K562 (cell line): ENCODE data around the gene PNRC1. TPM values are rescaled to one million over a fixed set of nuclear protein-coding genes. Genes with fewer than 3 reads are reported as not detected.
A peak's percentile ranks its signal among the peaks of the same experiment; 100 is the strongest.

ENCODE experiments used
- ARHGAP35 ChIP-seq: fragments of 450-650 bp; IDR thresholded peaks from 2 replicates; pipeline ENCODE4 v1.6.1; 2018; ENCODE audit not compliant: partially characterized antibody
- COPS2 ChIP-seq: fragments of 450-650 bp; conservative IDR thresholded peaks from 2 replicates; pipeline ENCODE4 v1.6.1; 2016; ENCODE audit warnings: mild to moderate bottlenecking, moderate library complexity
- FOXM1 ChIP-seq, 2 experiments: fragments of 450-650 bp in 1 of 2; sonication (generic) in 1 of 2; formaldehyde crosslinking in 1 of 2; IDR thresholded peaks; 2 replicates each; pipeline versions ENCODE4 v1.6.1 to v1.9.0; 2017 to 2022; ENCODE audit warnings: low read depth in 2 of 2, mild to moderate bottlenecking in 2 of 2, missing genetic modification reagents in 1 of 2, moderate library complexity in 1 of 2
- HDAC1 ChIP-seq, 2 experiments: fragments of 450-650 bp; IDR thresholded peaks; 2 replicates each; pipeline ENCODE4 v1.6.1; 2016 to 2017; ENCODE audit warnings: inconsistent platforms in 1 of 2, mild to moderate bottlenecking in 1 of 2, moderate library complexity in 1 of 2
- KLF16 ChIP-seq: IDR thresholded peaks from 2 replicates; pipeline ENCODE4 v1.6.1; 2016; ENCODE audit warnings: antibody characterized with exemption
- NCOA2 ChIP-seq, 2 experiments: fragments of 450-650 bp; IDR thresholded peaks; 2 replicates each; pipeline ENCODE4 v1.6.1; 2018; ENCODE audit warnings: mild to moderate bottlenecking in 2 of 2, moderate library complexity in 1 of 2; ENCODE audit not compliant: partially characterized antibody in 2 of 2
- NCOR1 ChIP-seq: fragments of 450-650 bp; IDR thresholded peaks from 2 replicates; pipeline ENCODE4 v1.6.1; 2016; ENCODE audit warnings: mild to moderate bottlenecking, moderate library complexity
- TCF3 ChIP-seq: sonication (generic); formaldehyde crosslinking; IDR thresholded peaks from 2 replicates; pipeline ENCODE4 v1.4.0; 2020; ENCODE audit warnings: mild to moderate bottlenecking, missing genetic modification reagents
- ZKSCAN1 ChIP-seq: fragments of 150-350 bp; IDR thresholded peaks from 2 replicates; pipeline ENCODE4 v1.6.1; 2016; ENCODE audit warnings: low read depth, low read length
- ZNF124 ChIP-seq: sonication (generic); formaldehyde crosslinking; IDR thresholded peaks from 2 replicates; pipeline ENCODE4 v1.8.1; 2022; ENCODE audit warnings: missing genetic modification reagents
- ZNF197 ChIP-seq: fragments of 200-800 bp; sonication (Bioruptor generic); IDR thresholded peaks from 2 replicates; pipeline ENCODE4 v1.6.1; 2016; ENCODE audit warnings: low read depth, missing genetic modification characterization, missing compliant biosample characterization
- ZNF436 ChIP-seq: fragments of 250-450, 450-650 bp; sonication (Bioruptor Pico); formaldehyde crosslinking; IDR thresholded peaks from 2 replicates; pipeline ENCODE4 v1.7.0; 2020; ENCODE audit warnings: mild to moderate bottlenecking
- ZNF551 ChIP-seq: fragments of 250-450 bp; sonication (Bioruptor Pico); IDR thresholded peaks from 2 replicates; pipeline ENCODE4 v1.5.0; 2021; ENCODE audit warnings: mild to moderate bottlenecking, moderate library complexity
- polyA plus RNA-seq, 8 experiments: library from polyadenylated mRNA; depleted of rRNA in 4 of 8; stranded (reverse) in 5 of 8; unstranded in 3 of 8; fragments of >200 nt; fragmentation: Nextera tagmentation in 2 of 8; fragmentation: Illumina TruSeq in 1 of 8; extraction: Ambion mirVana in 2 of 8; extraction: Trizol in 1 of 8; gene quantifications; 2 replicates each; pipeline versions ENCODE4 v1.2.1 to v1.2.3, GENCODE V29; 2011 to 2014; ENCODE audit warnings: inconsistent platforms in 1 of 8, missing spikeins in 1 of 8
- total RNA-seq, 7 experiments: library from RNA; depleted of rRNA in 6 of 7; stranded (reverse); fragments of >200 nt in 6 of 7; fragmentation: Illumina TruSeq in 2 of 7; extraction: Trizol in 2 of 7; gene quantifications; 2 replicates each; pipeline versions ENCODE4 v1.2.1 to v1.2.3, GENCODE V29; 2011 to 2021; ENCODE audit warnings: low replicate concordance in 1 of 7
- TF ChIP-seq, protein P1 (sequence below), 3 experiments: fragments of 200-800 bp in 1 of 3; fragments of 250-450 bp in 1 of 3; fragments of 450-650 bp in 1 of 3; sonication (Bioruptor Pico) in 1 of 3; sonication (Bioruptor generic) in 1 of 3; formaldehyde crosslinking in 1 of 3; IDR thresholded peaks; 2 replicates each; pipeline versions ENCODE4 v1.6.1 to v1.8.0; 2016 to 2022; ENCODE audit warnings: mild to moderate bottlenecking in 2 of 3, missing genetic modification characterization in 2 of 3, missing compliant biosample characterization in 1 of 3, moderate library complexity in 1 of 3
- TF ChIP-seq, protein P2 (sequence below): sonication (generic); IDR thresholded peaks from 2 replicates; pipeline ENCODE4 v1.6.1; 2016
- TF ChIP-seq, protein P3 (sequence below): fragments of 250-450 bp; sonication (Bioruptor Pico); IDR thresholded peaks from 2 replicates; pipeline ENCODE4 v1.4.0; 2020

Gene PNRC1
- total and polyA plus RNA-seq, 9 of the 15 experiments (the other 6 are each of a cell fraction or from before 2014, with no cell fraction given), result 1.2 to 10.8 (median 6.5) TPM

DNA sequence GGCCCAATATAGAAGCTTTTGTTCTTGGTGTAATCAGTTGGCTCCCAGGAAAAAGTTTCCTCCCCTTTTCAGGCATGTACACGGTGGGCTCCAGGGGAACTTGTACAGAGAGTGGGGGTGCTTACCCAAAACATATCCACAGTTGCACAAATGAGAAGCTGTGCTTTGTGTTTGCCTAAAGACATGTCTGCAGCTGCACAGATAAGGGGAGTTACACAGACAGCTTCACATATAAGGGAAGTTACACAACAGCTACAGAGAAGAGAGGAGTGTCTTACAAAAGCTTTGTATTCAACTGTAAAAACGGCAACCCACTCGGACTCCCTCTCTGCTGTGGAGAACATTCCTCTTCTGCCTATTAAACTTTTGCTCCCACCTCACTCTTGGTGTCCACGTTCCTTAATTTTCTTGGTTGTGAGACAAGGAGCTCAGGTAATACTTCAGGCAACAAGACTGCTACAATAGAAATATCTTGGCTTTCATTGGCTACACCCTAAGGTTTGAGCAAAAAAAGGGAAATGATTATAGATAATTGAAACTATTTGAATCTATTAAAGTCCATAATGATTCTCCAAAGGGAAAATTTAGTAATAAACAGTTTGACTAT is 7.4 kb upstream of the PNRC1 start (continued):
- TF ChIP-seq, protein P1, sequence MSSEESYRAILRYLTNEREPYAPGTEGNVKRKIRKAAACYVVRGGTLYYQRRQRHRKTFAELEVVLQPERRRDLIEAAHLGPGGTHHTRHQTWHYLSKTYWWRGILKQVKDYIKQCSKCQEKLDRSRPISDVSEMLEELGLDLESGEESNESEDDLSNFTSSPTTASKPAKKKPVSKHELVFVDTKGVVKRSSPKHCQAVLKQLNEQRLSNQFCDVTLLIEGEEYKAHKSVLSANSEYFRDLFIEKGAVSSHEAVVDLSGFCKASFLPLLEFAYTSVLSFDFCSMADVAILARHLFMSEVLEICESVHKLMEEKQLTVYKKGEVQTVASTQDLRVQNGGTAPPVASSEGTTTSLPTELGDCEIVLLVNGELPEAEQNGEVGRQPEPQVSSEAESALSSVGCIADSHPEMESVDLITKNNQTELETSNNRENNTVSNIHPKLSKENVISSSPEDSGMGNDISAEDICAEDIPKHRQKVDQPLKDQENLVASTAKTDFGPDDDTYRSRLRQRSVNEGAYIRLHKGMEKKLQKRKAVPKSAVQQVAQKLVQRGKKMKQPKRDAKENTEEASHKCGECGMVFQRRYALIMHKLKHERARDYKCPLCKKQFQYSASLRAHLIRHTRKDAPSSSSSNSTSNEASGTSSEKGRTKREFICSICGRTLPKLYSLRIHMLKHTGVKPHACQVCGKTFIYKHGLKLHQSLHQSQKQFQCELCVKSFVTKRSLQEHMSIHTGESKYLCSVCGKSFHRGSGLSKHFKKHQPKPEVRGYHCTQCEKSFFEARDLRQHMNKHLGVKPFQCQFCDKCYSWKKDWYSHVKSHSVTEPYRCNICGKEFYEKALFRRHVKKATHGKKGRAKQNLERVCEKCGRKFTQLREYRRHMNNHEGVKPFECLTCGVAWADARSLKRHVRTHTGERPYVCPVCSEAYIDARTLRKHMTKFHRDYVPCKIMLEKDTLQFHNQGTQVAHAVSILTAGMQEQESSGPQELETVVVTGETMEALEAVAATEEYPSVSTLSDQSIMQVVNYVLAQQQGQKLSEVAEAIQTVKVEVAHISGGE (CRISPR knock-in tag; IDR thresholded peaks at IDR 0.05), result no peak; a peak in 1 of 6 replicates
- no peak for TF ChIP-seq NCOA2 (IDR thresholded peaks at IDR 0.05; ENCODE audit: partially characterized antibody in 2 of 2)
- TF ChIP-seq ZNF124 (CRISPR knock-in tag), result no peak
- peak; percentile 33; the same call in 1 of the 2 replicates for TF ChIP-seq ZNF197 (CRISPR knock-in tag)
- TF ChIP-seq ZNF436 (CRISPR knock-in tag), result no peak
- peak; percentile 52; the same call in 1 of the 2 replicates for TF ChIP-seq FOXM1 (IDR thresholded peaks at IDR 0.05; ENCODE audit: low read depth)
- no peak for TF ChIP-seq FOXM1 (CRISPR knock-in tag; IDR thresholded peaks at IDR 0.05; ENCODE audit: low read depth)
- TF ChIP-seq TCF3 (CRISPR knock-in tag), result peak; percentile 94
- TF ChIP-seq ZKSCAN1, result no peak
- TF ChIP-seq, protein P2, sequence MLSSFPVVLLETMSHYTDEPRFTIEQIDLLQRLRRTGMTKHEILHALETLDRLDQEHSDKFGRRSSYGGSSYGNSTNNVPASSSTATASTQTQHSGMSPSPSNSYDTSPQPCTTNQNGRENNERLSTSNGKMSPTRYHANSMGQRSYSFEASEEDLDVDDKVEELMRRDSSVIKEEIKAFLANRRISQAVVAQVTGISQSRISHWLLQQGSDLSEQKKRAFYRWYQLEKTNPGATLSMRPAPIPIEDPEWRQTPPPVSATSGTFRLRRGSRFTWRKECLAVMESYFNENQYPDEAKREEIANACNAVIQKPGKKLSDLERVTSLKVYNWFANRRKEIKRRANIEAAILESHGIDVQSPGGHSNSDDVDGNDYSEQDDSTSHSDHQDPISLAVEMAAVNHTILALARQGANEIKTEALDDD, result no peak
- TF ChIP-seq ZNF551, result no peak
- TF ChIP-seq KLF16, result peak; percentile 69
- TF ChIP-seq NCOR1, result peak; percentile 86
- TF ChIP-seq COPS2, result no peak
- no peak for TF ChIP-seq ARHGAP35
- TF ChIP-seq, protein P3, sequence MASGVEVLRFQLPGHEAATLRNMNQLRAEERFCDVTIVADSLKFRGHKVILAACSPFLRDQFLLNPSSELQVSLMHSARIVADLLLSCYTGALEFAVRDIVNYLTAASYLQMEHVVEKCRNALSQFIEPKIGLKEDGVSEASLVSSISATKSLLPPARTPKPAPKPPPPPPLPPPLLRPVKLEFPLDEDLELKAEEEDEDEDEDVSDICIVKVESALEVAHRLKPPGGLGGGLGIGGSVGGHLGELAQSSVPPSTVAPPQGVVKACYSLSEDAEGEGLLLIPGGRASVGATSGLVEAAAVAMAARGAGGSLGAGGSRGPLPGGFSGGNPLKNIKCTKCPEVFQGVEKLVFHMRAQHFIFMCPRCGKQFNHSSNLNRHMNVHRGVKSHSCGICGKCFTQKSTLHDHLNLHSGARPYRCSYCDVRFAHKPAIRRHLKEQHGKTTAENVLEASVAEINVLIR (CRISPR knock-in tag), result no peak
- peak in 1 of 2 experiments; percentile 74; a peak in 2 of 4 replicates for TF ChIP-seq HDAC1 (IDR thresholded peaks at IDR 0.05)
